WERI-Rb-1 (cell line): ENCODE data around the gene GIMAP8.

ENCODE experiments used
- DNase-seq: peaks from one replicate; pipeline ENCODE4 v3.0.0-alpha.2; 2020
- H3K27ac ChIP-seq: fragments of 250-450 bp; sonication (Bioruptor Pico); 2 replicates; pipeline ENCODE4 v1.5.1; 2020; ENCODE audit warnings: mild to moderate bottlenecking, moderate library complexity
- H3K27me3 ChIP-seq: fragments of 250-450 bp; sonication (Bioruptor Pico); 2 replicates; pipeline ENCODE4 v1.5.1; 2021; ENCODE audit warnings: mild to moderate bottlenecking, low read depth, moderate library complexity; ENCODE audit not compliant: insufficient read depth, severe bottlenecking
- H3K36me3 ChIP-seq: fragments of 250-450 bp; sonication (Bioruptor Pico); 2 replicates; pipeline ENCODE4 v1.5.1; 2020; ENCODE audit warnings: mild to moderate bottlenecking, moderate library complexity
- H3K4me3 ChIP-seq: 2 replicates; pipeline ENCODE4 v1.5.1; 2011; ENCODE audit warnings: low read depth, mild to moderate bottlenecking, control low read depth, low read length
- H3K9me3 ChIP-seq: fragments of 250-450 bp; sonication (Bioruptor Pico); 2 replicates; pipeline ENCODE4 v1.5.1; 2021; ENCODE audit warnings: mild to moderate bottlenecking, moderate library complexity; ENCODE audit not compliant: severe bottlenecking
- CTCF ChIP-seq: IDR thresholded peaks from 2 replicates; pipeline ENCODE4 v1.5.1; 2011; ENCODE audit warnings: low read depth, mild to moderate bottlenecking, control low read depth, inconsistent platforms, low read length

The GIMAP8 gene

GRCh38 chr7:150446288-150446938, 4.0 kb upstream of the GIMAP8 start:
- Histone ChIP-seq H3K36me3 (no peaks in the 10 kb centered on the region), H3K9me3 (peaks cover 5% of the 10 kb centered on the region), H3K27ac (no peak overlapping the region), H3K27me3 (no peaks in the 10 kb centered on the region), H3K4me3 (no peak overlapping the region)
- TF ChIP-seq CTCF: no peak
- DNase-seq: no peak

- Histone ChIP-seq H3K9me3 (no peaks in the 10 kb centered on the region), H3K27ac (no peak overlapping the region), H3K27me3 (no peaks in the 10 kb centered on the region), H3K36me3 (no peaks in the 10 kb centered on the region), H3K4me3 (no peak overlapping the region)
- no peak for TF ChIP-seq CTCF
- no peak for DNase-seq
These were observed 2.3 kb upstream of the GIMAP8 start for GRCh38 chr7:150447966-150448788.

DNA sequence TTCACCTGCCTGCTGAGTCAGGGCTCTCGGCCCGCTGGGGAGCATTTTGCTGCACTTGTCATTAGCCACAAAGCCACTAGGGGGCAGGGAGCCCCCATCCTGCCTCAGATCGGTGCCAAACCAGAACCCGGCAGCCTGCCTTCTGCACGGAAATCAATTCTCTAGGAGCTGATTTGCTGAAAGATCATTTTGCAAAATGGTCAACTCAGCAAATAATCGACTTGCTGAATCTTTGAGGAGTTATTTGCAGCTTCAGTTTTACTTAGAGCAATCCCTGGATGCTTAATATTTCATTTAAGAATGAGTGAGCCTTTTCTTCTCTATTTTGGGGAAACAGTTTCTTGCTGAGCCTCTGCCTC, 1.7 kb upstream of the GIMAP8 start:
- TF ChIP-seq CTCF: peak; percentile 93
- no peaks in the 10 kb centered on the region for H3K27me3 ChIP-seq
- no peaks in the 10 kb centered on the region for H3K9me3 ChIP-seq
- no peaks in the 10 kb centered on the region for H3K36me3 ChIP-seq
- H3K4me3 ChIP-seq: no peak overlapping the region
- DNase-seq: peak; percentile 73
- H3K27ac ChIP-seq: no peak overlapping the region

GRCh38 chr7:150449206-150449952, 1.1 kb upstream of the GIMAP8 start:
- DNase-seq: no peak
- no peaks in the 10 kb centered on the region for H3K9me3 ChIP-seq
- H3K27ac ChIP-seq: no peak overlapping the region
- H3K36me3 ChIP-seq: no peaks in the 10 kb centered on the region
- no peaks in the 10 kb centered on the region for H3K27me3 ChIP-seq
- no peak for TF ChIP-seq CTCF
- no peak overlapping the region for H3K4me3 ChIP-seq

DNA sequence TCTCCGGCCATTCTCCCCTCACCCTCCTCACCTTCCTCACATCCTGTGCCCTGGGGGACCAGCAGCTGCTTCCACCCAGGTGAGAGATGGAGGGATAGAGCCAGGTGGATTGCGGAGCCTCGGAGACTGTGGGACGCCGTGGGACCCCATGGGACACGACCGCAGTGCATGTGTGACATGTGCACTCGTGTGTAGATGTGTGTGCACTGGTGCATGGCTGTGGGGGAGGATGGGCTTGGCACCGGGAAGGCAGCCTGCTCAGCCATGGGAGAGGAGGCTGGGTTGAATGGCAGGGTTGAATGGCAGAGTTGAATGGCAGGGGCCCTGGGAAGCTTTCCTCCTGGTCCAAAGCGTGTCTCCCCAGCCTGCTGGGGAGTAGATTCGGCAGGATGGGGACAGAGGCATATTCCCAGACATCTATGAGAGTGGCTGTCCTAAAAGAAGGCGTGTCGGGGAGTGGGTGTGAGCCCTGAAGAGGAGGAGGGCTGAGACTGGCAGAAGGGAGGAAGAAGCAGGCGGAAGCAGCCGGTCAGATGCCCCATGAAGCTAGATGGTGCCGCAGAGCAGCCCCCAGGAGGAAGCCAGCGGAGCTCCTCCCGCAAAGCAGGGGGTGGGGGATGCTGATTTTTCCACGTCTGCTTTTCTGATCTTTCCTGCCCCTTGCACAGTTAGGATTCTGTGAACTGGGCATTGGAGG, 815 bp downstream of the GIMAP8 start:
- TF ChIP-seq CTCF: no peak
- no peak for DNase-seq
- peaks cover 5% of the 10 kb centered on the region for H3K9me3 ChIP-seq
- no peaks in the 10 kb centered on the region for H3K27me3 ChIP-seq
- no peak overlapping the region for H3K4me3 ChIP-seq
- H3K36me3 ChIP-seq: no peaks in the 10 kb centered on the region
- no peak overlapping the region for H3K27ac ChIP-seq
